HepG2 (cell line): ENCODE results near the gene COASY. TPM values are rescaled to one million over a fixed set of nuclear protein-coding genes. Genes with fewer than 3 reads are reported as not detected.

Source experiments
- BATF2 ChIP-seq: sonication (generic); formaldehyde crosslinking; IDR thresholded peaks from 2 replicates; pipeline ENCODE4 v1.8.0; 2022; ENCODE audit warnings: mild to moderate bottlenecking, missing genetic modification reagents, moderate library complexity
- CBX1 ChIP-seq: IDR thresholded peaks from one replicate; pipeline ENCODE4 v1.6.1; 2016; ENCODE audit warnings: antibody characterized with exemption, low read depth
- FOSL2 ChIP-seq: sonication (generic); formaldehyde crosslinking; IDR thresholded peaks from 2 replicates; pipeline ENCODE4 v1.4.0; 2020; ENCODE audit warnings: missing genetic modification reagents
- KLF11 ChIP-seq: IDR thresholded peaks from 2 replicates; pipeline ENCODE4 v1.6.1; 2016; ENCODE audit warnings: missing compliant biosample characterization
- MXI1 ChIP-seq: IDR thresholded peaks from 3 replicates; pipeline ENCODE4 v1.6.1; 2012; ENCODE audit warnings: low read depth, low read length, inconsistent platforms, borderline replicate concordance
- TAF15 ChIP-seq: fragments of 200-400 bp; formaldehyde crosslinking; IDR thresholded peaks from one replicate; pipeline ENCODE4 v1.6.1; 2018; ENCODE audit warnings: mild to moderate bottlenecking, low read depth, low read length; ENCODE audit not compliant: poor library complexity, severe bottlenecking
- TRAFD1 ChIP-seq: sonication (generic); formaldehyde crosslinking; IDR thresholded peaks from 2 replicates; pipeline ENCODE4 v1.5.1; 2020; ENCODE audit warnings: missing genetic modification reagents, mild to moderate bottlenecking, borderline replicate concordance
- ZBTB21 ChIP-seq: sonication (generic); formaldehyde crosslinking; IDR thresholded peaks from 2 replicates; pipeline ENCODE4 v1.4.0; 2020; ENCODE audit warnings: missing genetic modification reagents
- ZNF264 ChIP-seq: sonication (generic); formaldehyde crosslinking; IDR thresholded peaks from 2 replicates; pipeline ENCODE4 v1.4.0; 2020; ENCODE audit warnings: missing genetic modification reagents
- ZNF329 ChIP-seq: sonication (generic); formaldehyde crosslinking; IDR thresholded peaks from 2 replicates; pipeline ENCODE4 v1.9.0; 2021; ENCODE audit warnings: low read depth, mild to moderate bottlenecking, missing genetic modification reagents
- ZNF609 ChIP-seq: sonication (generic); formaldehyde crosslinking; IDR thresholded peaks from 2 replicates; pipeline ENCODE4 v1.4.0; 2020; ENCODE audit warnings: mild to moderate bottlenecking, missing genetic modification reagents, borderline replicate concordance
- polyA plus RNA-seq, 8 experiments: library from polyadenylated mRNA; depleted of rRNA in 3 of 8; stranded (reverse) in 7 of 8; unstranded in 1 of 8; fragments of >200 nt; fragmentation: Illumina TruSeq in 4 of 8; extraction: Trizol in 4 of 8; gene quantifications; 2 replicates each; pipeline versions ENCODE4 v1.2.1 to v1.2.3, GENCODE V29; 2011 to 2016; ENCODE audit warnings: low read depth in 4 of 8, missing spikeins in 1 of 8, mixed read lengths in 1 of 8; ENCODE audit not compliant: insufficient read depth in 1 of 8
- total RNA-seq, 5 experiments: library from RNA; depleted of rRNA; stranded (reverse); fragments of >200 nt; fragmentation: Illumina TruSeq; extraction: Trizol; gene quantifications; 2 replicates each; pipeline ENCODE4 v1.2.3, GENCODE V29; 2016; ENCODE audit warnings: low read depth in 1 of 5
- TF ChIP-seq, protein P1 (sequence below): sonication (generic); formaldehyde crosslinking; IDR thresholded peaks from 2 replicates; pipeline ENCODE4 v1.4.0; 2020; ENCODE audit warnings: missing genetic modification reagents
- TF ChIP-seq, protein P2 (sequence below): sonication (generic); formaldehyde crosslinking; IDR thresholded peaks from 2 replicates; pipeline ENCODE4; 2020; ENCODE audit warnings: missing genetic modification reagents, mild to moderate bottlenecking, borderline replicate concordance

The COASY gene
- total and polyA plus RNA-seq, 2 of the 13 experiments (the other 11 are each of a cell fraction or from before 2014, with no cell fraction given): 90.7 to 125 TPM

- peak; percentile 52; the same call in 1 of the 2 replicates for TF ChIP-seq ZNF609 (CRISPR knock-in tag)
- TF ChIP-seq, protein P1, sequence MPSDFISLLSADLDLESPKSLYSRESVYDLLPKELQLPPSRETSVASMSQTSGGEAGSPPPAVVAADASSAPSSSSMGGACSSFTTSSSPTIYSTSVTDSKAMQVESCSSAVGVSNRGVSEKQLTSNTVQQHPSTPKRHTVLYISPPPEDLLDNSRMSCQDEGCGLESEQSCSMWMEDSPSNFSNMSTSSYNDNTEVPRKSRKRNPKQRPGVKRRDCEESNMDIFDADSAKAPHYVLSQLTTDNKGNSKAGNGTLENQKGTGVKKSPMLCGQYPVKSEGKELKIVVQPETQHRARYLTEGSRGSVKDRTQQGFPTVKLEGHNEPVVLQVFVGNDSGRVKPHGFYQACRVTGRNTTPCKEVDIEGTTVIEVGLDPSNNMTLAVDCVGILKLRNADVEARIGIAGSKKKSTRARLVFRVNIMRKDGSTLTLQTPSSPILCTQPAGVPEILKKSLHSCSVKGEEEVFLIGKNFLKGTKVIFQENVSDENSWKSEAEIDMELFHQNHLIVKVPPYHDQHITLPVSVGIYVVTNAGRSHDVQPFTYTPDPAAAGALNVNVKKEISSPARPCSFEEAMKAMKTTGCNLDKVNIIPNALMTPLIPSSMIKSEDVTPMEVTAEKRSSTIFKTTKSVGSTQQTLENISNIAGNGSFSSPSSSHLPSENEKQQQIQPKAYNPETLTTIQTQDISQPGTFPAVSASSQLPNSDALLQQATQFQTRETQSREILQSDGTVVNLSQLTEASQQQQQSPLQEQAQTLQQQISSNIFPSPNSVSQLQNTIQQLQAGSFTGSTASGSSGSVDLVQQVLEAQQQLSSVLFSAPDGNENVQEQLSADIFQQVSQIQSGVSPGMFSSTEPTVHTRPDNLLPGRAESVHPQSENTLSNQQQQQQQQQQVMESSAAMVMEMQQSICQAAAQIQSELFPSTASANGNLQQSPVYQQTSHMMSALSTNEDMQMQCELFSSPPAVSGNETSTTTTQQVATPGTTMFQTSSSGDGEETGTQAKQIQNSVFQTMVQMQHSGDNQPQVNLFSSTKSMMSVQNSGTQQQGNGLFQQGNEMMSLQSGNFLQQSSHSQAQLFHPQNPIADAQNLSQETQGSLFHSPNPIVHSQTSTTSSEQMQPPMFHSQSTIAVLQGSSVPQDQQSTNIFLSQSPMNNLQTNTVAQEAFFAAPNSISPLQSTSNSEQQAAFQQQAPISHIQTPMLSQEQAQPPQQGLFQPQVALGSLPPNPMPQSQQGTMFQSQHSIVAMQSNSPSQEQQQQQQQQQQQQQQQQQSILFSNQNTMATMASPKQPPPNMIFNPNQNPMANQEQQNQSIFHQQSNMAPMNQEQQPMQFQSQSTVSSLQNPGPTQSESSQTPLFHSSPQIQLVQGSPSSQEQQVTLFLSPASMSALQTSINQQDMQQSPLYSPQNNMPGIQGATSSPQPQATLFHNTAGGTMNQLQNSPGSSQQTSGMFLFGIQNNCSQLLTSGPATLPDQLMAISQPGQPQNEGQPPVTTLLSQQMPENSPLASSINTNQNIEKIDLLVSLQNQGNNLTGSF (CRISPR knock-in tag): peak; percentile 13; the same call in 1 of the 2 replicates
- peak; percentile 93; the same call in 2 of the 3 replicates for TF ChIP-seq MXI1
- peak; percentile 93 for TF ChIP-seq ZNF264
- TF ChIP-seq TRAFD1 (CRISPR knock-in tag): peak; percentile 61; the same call in 1 of the 2 replicates
- TF ChIP-seq KLF11: no peak; the same call in 1 of the 2 replicates
- no peak for TF ChIP-seq TAF15
- no peak for TF ChIP-seq ZBTB21 (CRISPR knock-in tag)
- peak; percentile 21; the same call in 1 of the 2 replicates for TF ChIP-seq ZNF329 (CRISPR knock-in tag)
- TF ChIP-seq, protein P2, sequence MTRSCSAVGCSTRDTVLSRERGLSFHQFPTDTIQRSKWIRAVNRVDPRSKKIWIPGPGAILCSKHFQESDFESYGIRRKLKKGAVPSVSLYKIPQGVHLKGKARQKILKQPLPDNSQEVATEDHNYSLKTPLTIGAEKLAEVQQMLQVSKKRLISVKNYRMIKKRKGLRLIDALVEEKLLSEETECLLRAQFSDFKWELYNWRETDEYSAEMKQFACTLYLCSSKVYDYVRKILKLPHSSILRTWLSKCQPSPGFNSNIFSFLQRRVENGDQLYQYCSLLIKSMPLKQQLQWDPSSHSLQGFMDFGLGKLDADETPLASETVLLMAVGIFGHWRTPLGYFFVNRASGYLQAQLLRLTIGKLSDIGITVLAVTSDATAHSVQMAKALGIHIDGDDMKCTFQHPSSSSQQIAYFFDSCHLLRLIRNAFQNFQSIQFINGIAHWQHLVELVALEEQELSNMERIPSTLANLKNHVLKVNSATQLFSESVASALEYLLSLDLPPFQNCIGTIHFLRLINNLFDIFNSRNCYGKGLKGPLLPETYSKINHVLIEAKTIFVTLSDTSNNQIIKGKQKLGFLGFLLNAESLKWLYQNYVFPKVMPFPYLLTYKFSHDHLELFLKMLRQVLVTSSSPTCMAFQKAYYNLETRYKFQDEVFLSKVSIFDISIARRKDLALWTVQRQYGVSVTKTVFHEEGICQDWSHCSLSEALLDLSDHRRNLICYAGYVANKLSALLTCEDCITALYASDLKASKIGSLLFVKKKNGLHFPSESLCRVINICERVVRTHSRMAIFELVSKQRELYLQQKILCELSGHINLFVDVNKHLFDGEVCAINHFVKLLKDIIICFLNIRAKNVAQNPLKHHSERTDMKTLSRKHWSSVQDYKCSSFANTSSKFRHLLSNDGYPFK (CRISPR knock-in tag): peak; percentile 83; the same call in 1 of the 2 replicates
- peak; percentile 58; the same call in 1 of the 2 replicates for TF ChIP-seq BATF2 (CRISPR knock-in tag)
- peak; percentile 65 for TF ChIP-seq FOSL2 (CRISPR knock-in tag)
- peak; percentile 41 for TF ChIP-seq CBX1
These were observed at the start of gene COASY (continued) for GRCh38 chr17:42561897-42562387.
